Measurements from ENCODE around the gene TBC1D23.
A peak's percentile ranks its signal among the peaks of the same experiment; 100 is the strongest.
"Not testable (repeated sequence)": the region's sequence is repeated elsewhere in the genome, so short reads cannot be mapped to it uniquely, and the experiment has no call there.

Gene TBC1D23

GRCh38 chr3:100331660-100332059 is 70.9 kb downstream of the TBC1D23 start:
- Histone ChIP-seq H3K36me3 (ENCODE audit: control insufficient read depth, insufficient read depth, low read length, severe bottlenecking) (peaks cover 5% of the 10 kb centered on the region), H3K27me3 (replicated peaks; ENCODE audit: control insufficient read depth, insufficient read depth, low read length) (no peaks in the 10 kb centered on the region), H3K4me3 (ENCODE audit: low read length) (no peak overlapping the region), H3K9ac (ENCODE audit: low read length) (no peak overlapping the region), H3K9me3 (ENCODE audit: control insufficient read depth, low read length) (no peaks in the 10 kb centered on the region), H3K4me1 (ENCODE audit: control insufficient read depth, insufficient read depth, low read length) (peaks cover 16% of the 10 kb centered on the region)
- DNase-seq (ENCODE audit: low read depth) = no peak

GRCh38 chr3:100333051-100333450 is 72.3 kb downstream of the TBC1D23 start:
- no peak for DNase-seq (ENCODE audit: low read depth)
- Histone ChIP-seq H3K9me3 (ENCODE audit: control insufficient read depth, low read length) (no peaks in the 10 kb centered on the region), H3K9ac (ENCODE audit: low read length) (no peak overlapping the region), H3K4me3 (ENCODE audit: low read length) (no peak overlapping the region), H3K4me1 (ENCODE audit: control insufficient read depth, insufficient read depth, low read length) (peaks cover 16% of the 10 kb centered on the region), H3K27me3 (replicated peaks; ENCODE audit: control insufficient read depth, insufficient read depth, low read length) (no peaks in the 10 kb centered on the region), H3K36me3 (ENCODE audit: control insufficient read depth, insufficient read depth, low read length, severe bottlenecking) (no peaks in the 10 kb centered on the region)

- H3K27me3 ChIP-seq (replicated peaks; ENCODE audit: control insufficient read depth, insufficient read depth, low read length) = no peaks in the 10 kb centered on the region
- H3K4me1 ChIP-seq (ENCODE audit: control insufficient read depth, insufficient read depth, low read length) = peaks cover 16% of the 10 kb centered on the region
- no peak for DNase-seq (ENCODE audit: low read depth)
- peaks cover 3% of the 10 kb centered on the region for H3K36me3 ChIP-seq (ENCODE audit: control insufficient read depth, insufficient read depth, low read length, severe bottlenecking)
- H3K4me3 ChIP-seq (ENCODE audit: low read length) = peak overlapping the region; percentile 90
- peak overlapping the region; percentile 86 for H3K9ac ChIP-seq (ENCODE audit: low read length)
- H3K9me3 ChIP-seq (ENCODE audit: control insufficient read depth, low read length) = no peaks in the 10 kb centered on the region
These were observed 73.2 kb downstream of the TBC1D23 start for GRCh38 chr3:100333970-100334487.

GRCh38 chr3:100334488-100335351 is 73.9 kb downstream of the TBC1D23 start, which contains the start of gene NIT2:
Gene NIT2, plus strand, starts transcription at chr3:100334757. Its CDS starts 35 bp downstream, at chr3:100334792.
- H3K27me3 ChIP-seq (replicated peaks; ENCODE audit: control insufficient read depth, insufficient read depth, low read length) = no peaks in the 10 kb centered on the region
- H3K9ac ChIP-seq (ENCODE audit: low read length) = peak within 1 kb of the TSS; percentile 86
- DNase-seq (ENCODE audit: low read depth) = peak; percentile 88
- peaks cover 16% of the 10 kb centered on the region for H3K4me1 ChIP-seq (ENCODE audit: control insufficient read depth, insufficient read depth, low read length)
- H3K9me3 ChIP-seq (ENCODE audit: control insufficient read depth, low read length) = no peaks in the 10 kb centered on the region
- peaks cover 10% of the 10 kb centered on the region for H3K36me3 ChIP-seq (ENCODE audit: control insufficient read depth, insufficient read depth, low read length, severe bottlenecking)
- H3K4me3 ChIP-seq (ENCODE audit: low read length) = peak within 1 kb of the TSS; percentile 90

DNA sequence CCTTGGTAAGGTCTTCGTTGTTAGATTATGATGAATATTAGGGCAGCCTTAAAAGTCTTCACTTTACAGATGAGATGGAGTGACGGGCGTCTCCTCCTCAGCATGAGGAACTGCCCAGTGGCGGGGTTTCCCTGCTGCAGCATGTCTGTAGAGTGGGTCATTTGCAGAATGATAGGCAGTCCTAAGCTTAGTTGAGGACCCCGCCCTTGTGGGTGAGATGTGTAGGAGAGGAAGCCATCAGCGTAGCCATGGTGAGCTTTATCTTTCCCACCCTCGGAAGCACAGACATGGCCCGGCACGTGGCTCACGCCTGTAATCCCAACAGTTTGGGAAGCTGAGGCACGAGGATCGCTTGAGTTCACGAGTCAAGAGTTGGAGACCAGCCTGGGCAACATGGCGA is 74.6 kb downstream of the TBC1D23 start:
- Histone ChIP-seq H3K27me3 (replicated peaks; ENCODE audit: control insufficient read depth, insufficient read depth, low read length) (no peaks in the 10 kb centered on the region), H3K4me1 (ENCODE audit: control insufficient read depth, insufficient read depth, low read length) (peaks cover 19% of the 10 kb centered on the region), H3K9me3 (ENCODE audit: control insufficient read depth, low read length) (no peaks in the 10 kb centered on the region), H3K9ac (ENCODE audit: low read length) (peak overlapping the region; percentile 86), H3K4me3 (ENCODE audit: low read length) (peak overlapping the region; percentile 90), H3K36me3 (ENCODE audit: control insufficient read depth, insufficient read depth, low read length, severe bottlenecking) (peaks cover 17% of the 10 kb centered on the region)
- no peak for DNase-seq (ENCODE audit: low read depth)

DNA sequence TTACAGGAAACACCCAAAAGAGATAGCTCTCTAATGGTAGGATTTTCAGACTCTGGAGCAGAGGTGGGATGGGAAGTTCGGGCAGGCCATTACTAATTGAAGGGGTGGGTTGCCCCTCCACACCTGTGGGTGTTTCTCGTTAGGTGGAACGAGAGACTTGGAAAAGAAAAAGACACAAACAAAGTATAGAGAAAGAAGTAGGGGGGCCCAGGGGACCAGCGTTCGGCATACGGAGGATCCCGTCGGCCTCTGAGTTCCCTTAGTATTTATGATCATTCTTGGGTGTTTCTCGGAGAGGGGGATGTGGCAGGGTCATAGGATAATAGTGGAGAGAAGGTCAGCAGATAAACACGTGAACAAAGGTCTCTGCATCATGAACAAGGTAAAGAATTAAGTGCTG is 75.4 kb downstream of the TBC1D23 start:
- H3K9ac ChIP-seq (ENCODE audit: low read length); H3K4me3 ChIP-seq (ENCODE audit: low read length); H3K9me3 ChIP-seq (ENCODE audit: control insufficient read depth, low read length); DNase-seq (ENCODE audit: low read depth); H3K27me3 ChIP-seq (replicated peaks; ENCODE audit: control insufficient read depth, insufficient read depth, low read length): not testable (repeated sequence)
- H3K36me3 ChIP-seq (ENCODE audit: control insufficient read depth, insufficient read depth, low read length, severe bottlenecking) = peaks cover 25% of the 10 kb centered on the region
- peaks cover 23% of the 10 kb centered on the region for H3K4me1 ChIP-seq (ENCODE audit: control insufficient read depth, insufficient read depth, low read length)

- no peaks in the 10 kb centered on the region for H3K27me3 ChIP-seq (replicated peaks; ENCODE audit: control insufficient read depth, insufficient read depth, low read length)
- no peak overlapping the region for H3K9ac ChIP-seq (ENCODE audit: low read length)
- peaks cover 22% of the 10 kb centered on the region for H3K4me1 ChIP-seq (ENCODE audit: control insufficient read depth, insufficient read depth, low read length)
- peaks cover 7% of the 10 kb centered on the region for H3K9me3 ChIP-seq (ENCODE audit: control insufficient read depth, low read length)
- H3K36me3 ChIP-seq (ENCODE audit: control insufficient read depth, insufficient read depth, low read length, severe bottlenecking) = peaks cover 48% of the 10 kb centered on the region
- no peak overlapping the region for H3K4me3 ChIP-seq (ENCODE audit: low read length)
- no peak for DNase-seq (ENCODE audit: low read depth)
These were observed 78.1 kb downstream of the TBC1D23 start for GRCh38 chr3:100338911-100339310.

DNA sequence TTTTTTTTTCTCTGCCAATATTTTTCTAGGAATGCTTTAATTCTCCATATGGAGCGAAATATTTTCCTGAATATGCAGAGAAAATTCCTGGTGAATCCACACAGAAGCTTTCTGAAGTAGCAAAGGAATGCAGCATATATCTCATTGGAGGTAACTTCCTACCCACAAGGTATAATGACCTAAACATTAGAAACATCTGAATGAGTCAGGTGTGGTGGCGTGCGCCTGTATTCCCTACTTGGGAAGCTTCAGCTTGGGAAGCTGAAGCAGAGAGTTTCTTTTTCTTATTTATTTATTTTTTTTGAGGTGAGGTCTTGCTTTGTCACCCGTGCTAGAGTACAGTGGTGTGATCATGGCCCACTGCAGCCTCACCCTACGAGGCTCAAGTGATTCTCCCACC is 79.0 kb downstream of the TBC1D23 start:
- DNase-seq (ENCODE audit: low read depth) = no peak

GRCh38 chr3:100340527-100340926 is 79.7 kb downstream of the TBC1D23 start:
- no peak overlapping the region for H3K4me3 ChIP-seq (ENCODE audit: low read length)
- peaks cover 7% of the 10 kb centered on the region for H3K9me3 ChIP-seq (ENCODE audit: control insufficient read depth, low read length)
- no peak overlapping the region for H3K9ac ChIP-seq (ENCODE audit: low read length)
- peaks cover 60% of the 10 kb centered on the region for H3K36me3 ChIP-seq (ENCODE audit: control insufficient read depth, insufficient read depth, low read length, severe bottlenecking)
- DNase-seq (ENCODE audit: low read depth) = no peak
- H3K4me1 ChIP-seq (ENCODE audit: control insufficient read depth, insufficient read depth, low read length) = peaks cover 13% of the 10 kb centered on the region
- H3K27me3 ChIP-seq (replicated peaks; ENCODE audit: control insufficient read depth, insufficient read depth, low read length) = no peaks in the 10 kb centered on the region

More for the DNA sequence above, 79.0 kb downstream of the TBC1D23 start:
- Histone ChIP-seq H3K9ac (ENCODE audit: low read length) (no peak overlapping the region), H3K4me1 (ENCODE audit: control insufficient read depth, insufficient read depth, low read length) (peaks cover 18% of the 10 kb centered on the region), H3K36me3 (ENCODE audit: control insufficient read depth, insufficient read depth, low read length, severe bottlenecking) (peaks cover 53% of the 10 kb centered on the region), H3K4me3 (ENCODE audit: low read length) (no peak overlapping the region), H3K27me3 (replicated peaks; ENCODE audit: control insufficient read depth, insufficient read depth, low read length) (no peaks in the 10 kb centered on the region), H3K9me3 (ENCODE audit: control insufficient read depth, low read length) (peaks cover 7% of the 10 kb centered on the region)

GRCh38 chr3:100348727-100349126 is 87.9 kb downstream of the TBC1D23 start:
- H3K9me3 ChIP-seq (ENCODE audit: control insufficient read depth, low read length) = peaks cover 3% of the 10 kb centered on the region
- DNase-seq (ENCODE audit: low read depth) = no peak
- H3K9ac ChIP-seq (ENCODE audit: low read length) = no peak overlapping the region
- H3K36me3 ChIP-seq (ENCODE audit: control insufficient read depth, insufficient read depth, low read length, severe bottlenecking) = peaks cover 81% of the 10 kb centered on the region
- H3K4me1 ChIP-seq (ENCODE audit: control insufficient read depth, insufficient read depth, low read length) = no peaks in the 10 kb centered on the region
- H3K27me3 ChIP-seq (replicated peaks; ENCODE audit: control insufficient read depth, insufficient read depth, low read length) = no peaks in the 10 kb centered on the region
- no peak overlapping the region for H3K4me3 ChIP-seq (ENCODE audit: low read length)

GRCh38 chr3:100351770-100352169 is 91.0 kb downstream of the TBC1D23 start:
- not testable (repeated sequence) for H3K27me3 ChIP-seq (replicated peaks; ENCODE audit: control insufficient read depth, insufficient read depth, low read length); DNase-seq (ENCODE audit: low read depth); H3K4me1 ChIP-seq (ENCODE audit: control insufficient read depth, insufficient read depth, low read length); H3K4me3 ChIP-seq (ENCODE audit: low read length); H3K9me3 ChIP-seq (ENCODE audit: control insufficient read depth, low read length); H3K9ac ChIP-seq (ENCODE audit: low read length)
- H3K36me3 ChIP-seq (ENCODE audit: control insufficient read depth, insufficient read depth, low read length, severe bottlenecking) = peaks cover 85% of the 10 kb centered on the region
